Neutrophil (primary cell): ENCODE results near the gene CNGA3.

Experiments used
- H3K27ac ChIP-seq: fragments of 200-600 bp; sonication (generic); 2 replicates; pipeline ENCODE4 v1.5.1; 2016; ENCODE audit warnings: mild to moderate bottlenecking, moderate library complexity
- H3K27me3 ChIP-seq: fragments of 200-600 bp; sonication (generic); 2 replicates; pipeline ENCODE4 v1.6.0; 2016; ENCODE audit warnings: mild to moderate bottlenecking
- H3K36me3 ChIP-seq: fragments of 200-600 bp; sonication (generic); 2 replicates; pipeline ENCODE4 v1.5.1; 2017
- H3K4me1 ChIP-seq, 2 experiments: fragments of 200-600 bp in 1 of 2; sonication (generic) in 1 of 2; 1 replicate in 1 of 2; 2 replicates in 1 of 2; pipeline versions ENCODE4 v1.5.1 to v1.6.1; 2013 to 2016; ENCODE audit warnings: low read depth in 1 of 2, low read length in 1 of 2, mild to moderate bottlenecking in 1 of 2, moderate library complexity in 1 of 2; ENCODE audit not compliant: control insufficient read depth in 1 of 2, insufficient read depth in 1 of 2
- H3K4me3 ChIP-seq, 2 experiments: fragments of 200-600 bp in 1 of 2; sonication (generic) in 1 of 2; 1 replicate in 1 of 2; 2 replicates in 1 of 2; pipeline ENCODE4 v1.5.1; 2013 to 2016; ENCODE audit warnings: low read depth in 1 of 2, low read length in 1 of 2, mild to moderate bottlenecking in 1 of 2, moderate library complexity in 1 of 2
- H3K9me3 ChIP-seq: fragments of 200-600 bp; sonication (generic); 2 replicates; pipeline ENCODE4 v1.5.1; 2016
- CTCF ChIP-seq: fragments of 200-600 bp; sonication (generic); IDR thresholded peaks from 2 replicates; pipeline ENCODE4 v1.5.1; 2016; ENCODE audit warnings: antibody characterized with exemption

Gene CNGA3

GRCh38 chr2:98387478-98387877, 41.2 kb downstream of the CNGA3 start:
- H3K4me3 ChIP-seq: no peak overlapping the region
- H3K27ac ChIP-seq: no peak overlapping the region
- peaks cover 11% of the 10 kb centered on the region for H3K27me3 ChIP-seq
- H3K9me3 ChIP-seq: no peaks in the 10 kb centered on the region
- no peaks in the 10 kb centered on the region for H3K36me3 ChIP-seq
- no peaks in the 10 kb centered on the region for H3K4me1 ChIP-seq
- no peak for TF ChIP-seq CTCF

- Histone ChIP-seq H3K9me3 (no peaks in the 10 kb centered on the region), H3K36me3 (no peaks in the 10 kb centered on the region), H3K4me1 (no peaks in the 10 kb centered on the region), H3K4me3 (no peak overlapping the region), H3K27me3 (peaks cover 11% of the 10 kb centered on the region), H3K27ac (no peak overlapping the region)
- no peak for TF ChIP-seq CTCF
Observed at GRCh38 chr2:98388081-98388480, 41.8 kb downstream of the CNGA3 start.

- Histone ChIP-seq H3K9me3 (no peaks in the 10 kb centered on the region), H3K27me3 (peaks cover 11% of the 10 kb centered on the region), H3K27ac (no peak overlapping the region), H3K4me1 (no peaks in the 10 kb centered on the region), H3K4me3 (no peak overlapping the region), H3K36me3 (no peaks in the 10 kb centered on the region)
- TF ChIP-seq CTCF: no peak
Observed at GRCh38 chr2:98388601-98389250, 42.5 kb downstream of the CNGA3 start.

- Histone ChIP-seq H3K4me1 (no peaks in the 10 kb centered on the region), H3K4me3 (no peak overlapping the region), H3K27ac (no peak overlapping the region), H3K36me3 (no peaks in the 10 kb centered on the region), H3K27me3 (peaks cover 11% of the 10 kb centered on the region), H3K9me3 (no peaks in the 10 kb centered on the region)
- TF ChIP-seq CTCF: no peak
Observed at GRCh38 chr2:98389251-98389605, 43.0 kb downstream of the CNGA3 start.

GRCh38 chr2:98390571-98391476, 44.6 kb downstream of the CNGA3 start:
- TF ChIP-seq CTCF: no peak
- H3K4me3 ChIP-seq: no peak overlapping the region
- no peaks in the 10 kb centered on the region for H3K4me1 ChIP-seq
- no peaks in the 10 kb centered on the region for H3K9me3 ChIP-seq
- H3K27ac ChIP-seq: no peak overlapping the region
- peaks cover 11% of the 10 kb centered on the region for H3K27me3 ChIP-seq
- H3K36me3 ChIP-seq: no peaks in the 10 kb centered on the region
